K562 (cell line): ENCODE results near the gene ALK. TPM values are rescaled to one million over a fixed set of nuclear protein-coding genes. Genes with fewer than 3 reads are reported as not detected.

Experiments used
- ATAC-seq: fragments of 200-7000 bp; cut with Tn5 transposase; 3 replicates; pipeline ENCODE4 v1.9.1; 2020; ENCODE audit warnings: moderate library complexity
- BruUV-seq: library from RNA; stranded (reverse); fragments of 400-500 nt; replicated peaks from 2 replicates; lab custom pipeline; 2021; lab: Mats Ljungman, UMichigan
- CTCF ChIA-PET: fragments of 300-600 bp; formaldehyde crosslinking; extraction: SDS; loops from one replicate; lab custom pipeline; 2021; ENCODE audit warnings: low intra/inter-chr PET ratio; lab: Yijun Ruan, JAX
- POLR2A ChIA-PET: fragments of 300-600, 350-650 bp; sonication (Branson Sonifier 250); formaldehyde crosslinking; extraction: SDS; loops from one replicate; lab custom pipeline; 2021; ENCODE audit warnings: antibody characterized with exemption, inconsistent platforms; lab: Yijun Ruan, JAX
- DNase-seq, 4 experiments: peaks; one replicate each; pipeline versions ENCODE4 v3.0.0 to v3.0.0-alpha.2; 2011 to 2018; ENCODE audit warnings: low spot score in 3 of 4, mixed read lengths in 3 of 4; ENCODE audit errors: extremely low read depth in 1 of 4
- FAIRE-seq: peaks from 2 replicates; lab custom pipeline; 2011; peaks lifted over from hg19 to GRCh38; lab: Jason Lieb, UNC
- H2AFZ ChIP-seq: 2 replicates; pipeline ENCODE4 v1.6.0; 2011; ENCODE audit warnings: low read depth, low read length, control low read depth, inconsistent platforms
- H3K27ac ChIP-seq: fragments of 200-600 bp; 3 replicates; pipeline ENCODE4 v1.8.0; 2011; ENCODE audit warnings: low read depth, mild to moderate bottlenecking, control low read depth, inconsistent platforms, low read length, moderate library complexity, mixed read lengths; ENCODE audit errors: extremely low read depth
- H3K27me3 ChIP-seq, 2 experiments: fragments of 300-600 bp in 1 of 2; 2 replicates in 1 of 2; 3 replicates in 1 of 2; pipeline versions ENCODE4 v1.6.0 to v1.8.0; 2011; ENCODE audit warnings: inconsistent platforms in 2 of 2, low read length in 2 of 2, mild to moderate bottlenecking in 1 of 2, mixed read lengths in 1 of 2, moderate library complexity in 1 of 2; ENCODE audit not compliant: control insufficient read depth in 2 of 2, insufficient read depth in 2 of 2
- H3K36me3 ChIP-seq: fragments of 300-600 bp; 3 replicates; pipeline ENCODE4 v1.8.0; 2011; ENCODE audit warnings: mild to moderate bottlenecking, low read length, inconsistent platforms; ENCODE audit not compliant: control insufficient read depth, insufficient read depth
- H3K4me1 ChIP-seq, 2 experiments: fragments of 200-600 bp in 1 of 2; replicated peaks in 1 of 2; 2 replicates in 1 of 2; 3 replicates in 1 of 2; pipeline versions ENCODE4 v1.5.1 to v1.8.0; 2011; ENCODE audit warnings: inconsistent platforms in 2 of 2, low read length in 2 of 2, mild to moderate bottlenecking in 1 of 2, mixed read lengths in 1 of 2, moderate library complexity in 1 of 2; ENCODE audit not compliant: control insufficient read depth in 2 of 2, insufficient read depth in 2 of 2
- H3K4me2 ChIP-seq: 2 replicates; pipeline ENCODE4 v1.6.1; 2011; ENCODE audit warnings: low read length, control low read depth, inconsistent platforms, mixed read lengths; ENCODE audit not compliant: insufficient read depth
- H3K4me3 ChIP-seq: fragments of 200-600 bp; sonication (generic), shearing (Covaris generic); 2 replicates; pipeline ENCODE4 v1.5.1; 2016; ENCODE audit warnings: control low read depth, inconsistent platforms
- H3K79me2 ChIP-seq: fragments of 200-600 bp; 3 replicates; pipeline ENCODE4 v1.8.0; 2011; ENCODE audit warnings: low read length, inconsistent platforms; ENCODE audit not compliant: control insufficient read depth, insufficient read depth
- H3K9ac ChIP-seq, 2 experiments: 2 replicates each; pipeline versions ENCODE4 v1.6.0 to v1.6.1; 2011; ENCODE audit warnings: low read depth in 2 of 2, low read length in 2 of 2, control low read depth in 1 of 2, inconsistent platforms in 1 of 2, mild to moderate bottlenecking in 1 of 2, mixed read lengths in 1 of 2; ENCODE audit not compliant: insufficient read depth in 1 of 2
- H3K9me1 ChIP-seq: one replicate; pipeline ENCODE4 v1.6.0; 2011; ENCODE audit warnings: inconsistent platforms, mild to moderate bottlenecking, low read length, moderate library complexity; ENCODE audit not compliant: control insufficient read depth, insufficient read depth
- H3K9me3 ChIP-seq: replicated peaks from 2 replicates; pipeline ENCODE4 v1.5.1; 2011; ENCODE audit warnings: low read depth, low read length, inconsistent platforms; ENCODE audit not compliant: control insufficient read depth, insufficient read depth
- H4K20me1 ChIP-seq: replicated peaks from 2 replicates; pipeline ENCODE4 v1.6.1; 2011; ENCODE audit warnings: low read length, inconsistent platforms, mixed read lengths; ENCODE audit not compliant: control insufficient read depth, insufficient read depth
- AFF4 ChIP-seq: sonication (generic); formaldehyde crosslinking; IDR thresholded peaks from 2 replicates; pipeline ENCODE4 v1.8.0; 2023; ENCODE audit warnings: mild to moderate bottlenecking, missing genetic modification reagents
- CBX8 ChIP-seq: fragments of 200-600 bp; sonication (generic); IDR thresholded peaks from 2 replicates; pipeline ENCODE4 v1.6.1; 2012; ENCODE audit warnings: borderline replicate concordance, mixed run types, low read depth, mild to moderate bottlenecking, moderate library complexity, mixed read lengths, low read length, control low read depth, inconsistent platforms; ENCODE audit not compliant: poor library complexity, severe bottlenecking; ENCODE audit errors: extremely low read depth
- ETS2 ChIP-seq: IDR thresholded peaks from 2 replicates; pipeline ENCODE4 v1.6.1; 2016; ENCODE audit warnings: borderline replicate concordance, missing genetic modification characterization, mild to moderate bottlenecking, moderate library complexity, missing compliant biosample characterization; ENCODE audit not compliant: poor library complexity, severe bottlenecking
- EWSR1 ChIP-seq: fragments of 450-650 bp; IDR thresholded peaks from 2 replicates; pipeline ENCODE4 v1.6.1; 2018; ENCODE audit warnings: borderline replicate concordance, mild to moderate bottlenecking, low read depth, moderate library complexity; ENCODE audit not compliant: partially characterized antibody
- IRF1 ChIP-seq: sonication (generic); formaldehyde crosslinking; IDR thresholded peaks from 2 replicates; pipeline ENCODE4 v1.8.0; 2022; ENCODE audit warnings: missing genetic modification reagents, mild to moderate bottlenecking, borderline replicate concordance
- SMARCA5 ChIP-seq: fragments of 450-650 bp; IDR thresholded peaks from 2 replicates; pipeline ENCODE4 v1.6.1; 2016
- SMARCC2 ChIP-seq: fragments of 450-650 bp; IDR thresholded peaks from 2 replicates; pipeline ENCODE4 v1.6.1; 2017; ENCODE audit warnings: antibody characterized with exemption, moderate library complexity, mild to moderate bottlenecking, low read depth
- ZNF347 ChIP-seq: fragments of 450-650 bp; formaldehyde crosslinking; IDR thresholded peaks from 2 replicates; pipeline ENCODE4 v1.4.0; 2020; ENCODE audit warnings: low read depth, mild to moderate bottlenecking, moderate library complexity
- WGBS: fragments of 100-300 bp; shearing (Covaris generic); methylation state at CpG from one replicate; pipeline ENCODE4 v1.1.6; 2016; ENCODE audit warnings: low coverage, mixed read lengths; ENCODE audit not compliant: insufficient coverage; ENCODE audit errors: missing lambda C conversion rate; 5-methylcytosine and 5-hydroxymethylcytosine counted together
- in situ Hi-C: fragments of 300-500 bp; cut with MboI; formaldehyde crosslinking; loops from 4 replicates; pipeline ENCODE4 v1.15.0; 2018; ENCODE audit warnings: inconsistent platforms, mixed read lengths
- intact Hi-C: fragments of 100-400 bp; cut with micrococcal nuclease; formaldehyde crosslinking; loops from 2 replicates; pipeline ENCODE4 v1.14.2; 2022
- polyA plus RNA-seq, 8 experiments: library from polyadenylated mRNA; depleted of rRNA in 4 of 8; stranded (reverse) in 5 of 8; unstranded in 3 of 8; fragments of >200 nt; fragmentation: Nextera tagmentation in 2 of 8; fragmentation: Illumina TruSeq in 1 of 8; extraction: Ambion mirVana in 2 of 8; extraction: Trizol in 1 of 8; gene quantifications; 2 replicates each; pipeline versions ENCODE4 v1.2.1 to v1.2.3, GENCODE V29; 2011 to 2014; ENCODE audit warnings: inconsistent platforms in 1 of 8, missing spikeins in 1 of 8
- total RNA-seq, 7 experiments: library from RNA; depleted of rRNA in 6 of 7; stranded (reverse); fragments of >200 nt in 6 of 7; fragmentation: Illumina TruSeq in 2 of 7; extraction: Trizol in 2 of 7; gene quantifications; 2 replicates each; pipeline versions ENCODE4 v1.2.1 to v1.2.3, GENCODE V29; 2011 to 2021; ENCODE audit warnings: low replicate concordance in 1 of 7
- TF ChIP-seq, protein P1 (sequence below), 2 experiments: fragments of 200-800 bp in 1 of 2; sonication (Bioruptor generic) in 1 of 2; sonication (generic) in 1 of 2; formaldehyde crosslinking in 1 of 2; IDR thresholded peaks in 1 of 2; conservative IDR thresholded peaks in 1 of 2; 2 replicates each; pipeline versions ENCODE4 v1.5.0 to v1.6.1; 2016 to 2020; ENCODE audit warnings: missing compliant biosample characterization in 1 of 2, missing genetic modification characterization in 1 of 2, missing genetic modification reagents in 1 of 2

ALK gene
- total and polyA plus RNA-seq, 9 of the 15 experiments (the other 6 are each of a cell fraction or from before 2014, with no cell fraction given): not detected

DNA sequence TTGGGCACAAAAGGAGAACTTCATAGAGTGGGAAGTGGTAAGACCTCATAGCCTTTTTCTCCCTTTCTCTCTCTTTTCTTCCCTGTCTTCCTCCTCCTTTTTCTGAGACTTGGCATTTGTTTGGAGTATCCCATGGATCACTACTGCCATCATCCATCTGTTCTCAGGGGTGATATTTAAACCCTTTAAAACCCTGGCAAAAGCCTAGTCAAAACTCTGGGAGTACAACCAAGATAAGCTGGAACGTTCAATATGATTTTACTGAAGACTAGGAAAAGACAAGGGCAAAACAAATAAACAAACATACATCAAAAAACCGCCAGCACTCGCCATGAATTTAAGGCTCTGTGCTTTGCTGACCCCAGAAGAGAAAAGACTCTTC is 552.7 kb downstream of the ALK start:
- in situ Hi-C loops: no loop called here
- no peak for FAIRE-seq
- Histone ChIP-seq H2AFZ (no peak overlapping the region), H4K20me1 (no peaks in the 10 kb centered on the region), H3K4me1 (no peaks in the 10 kb centered on the region), H3K27me3 (peaks cover 0 to 7% of the 10 kb centered on the region in 2 experiments; a peak in 2 of 5 replicates), H3K9me1 (no peaks in the 10 kb centered on the region), H3K36me3 (no peaks in the 10 kb centered on the region), H3K4me2 (no peak overlapping the region), H3K9me3 (no peaks in the 10 kb centered on the region)
- ATAC-seq: no peak
- ChIA-PET POLR2A (interaction anchor here (0.6 kb wide), 1 partner anchor 92 kb away, joined by 3 read pairs; no protein-coding TSS in a partner anchor), CTCF (no interaction called here)
- intact Hi-C loops: no loop called here
- BruUV-seq: no TSS peak
- no peak for DNase-seq
- TF ChIP-seq, protein P1, sequence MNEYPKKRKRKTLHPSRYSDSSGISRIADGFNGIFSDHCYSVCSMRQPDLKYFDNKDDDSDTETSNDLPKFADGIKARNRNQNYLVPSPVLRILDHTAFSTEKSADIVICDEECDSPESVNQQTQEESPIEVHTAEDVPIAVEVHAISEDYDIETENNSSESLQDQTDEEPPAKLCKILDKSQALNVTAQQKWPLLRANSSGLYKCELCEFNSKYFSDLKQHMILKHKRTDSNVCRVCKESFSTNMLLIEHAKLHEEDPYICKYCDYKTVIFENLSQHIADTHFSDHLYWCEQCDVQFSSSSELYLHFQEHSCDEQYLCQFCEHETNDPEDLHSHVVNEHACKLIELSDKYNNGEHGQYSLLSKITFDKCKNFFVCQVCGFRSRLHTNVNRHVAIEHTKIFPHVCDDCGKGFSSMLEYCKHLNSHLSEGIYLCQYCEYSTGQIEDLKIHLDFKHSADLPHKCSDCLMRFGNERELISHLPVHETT (CRISPR knock-in tag; conservative IDR thresholded peaks at IDR 0.05 in 1 of 2, IDR thresholded peaks at IDR 0.05 in 1 of 2): no peak
- no peak for TF ChIP-seq EWSR1
- no peak for TF ChIP-seq ZNF347 (CRISPR knock-in tag)
- TF ChIP-seq ETS2: no peak
- TF ChIP-seq AFF4 (CRISPR knock-in tag): no peak
- no peak for TF ChIP-seq IRF1
- TF ChIP-seq SMARCC2: no peak
- TF ChIP-seq SMARCA5: no peak
- no peak for TF ChIP-seq CBX8
- TF ChIP-seq, all 486 proteins: peak for 0
- 0% methylated on average over 2 of the region's 3 CpGs for WGBS
- Histone ChIP-seq H3K79me2 (no peaks in the 10 kb centered on the region), H3K9ac (no peak overlapping the region), H3K4me3 (no peak overlapping the region), H3K27ac (no peak overlapping the region)
